Measurements from ENCODE around the gene RAI1. TPM values are rescaled to one million over a fixed set of nuclear protein-coding genes. Genes with fewer than 3 reads are reported as not detected.
A peak's percentile ranks its signal among the peaks of the same experiment; 100 is the strongest.

Gene RAI1
- total and polyA plus RNA-seq, 2 of the 13 experiments (the other 11 are each of a cell fraction or from before 2014, with no cell fraction given): 3.4 to 5.2 TPM

- TF ChIP-seq ISL2 (CRISPR knock-in tag; IDR thresholded peaks at IDR 0.05): no peak; the same call in 1 of the 2 replicates
- 0 out of 2 replicates have a peak, but pooled peaks have one; percentile 30 for TF ChIP-seq NFYC (CRISPR knock-in tag; IDR thresholded peaks at IDR 0.05)
- no peak for TF ChIP-seq ZNF350 (CRISPR knock-in tag; IDR thresholded peaks at IDR 0.05; ENCODE audit: borderline replicate concordance, low read depth)
- TF ChIP-seq MTA3 (CRISPR knock-in tag; IDR thresholded peaks at IDR 0.05): no peak
- TF ChIP-seq SIN3B (IDR thresholded peaks at IDR 0.05; ENCODE audit: low read length): no peak
- TF ChIP-seq CHD2 (IDR thresholded peaks at IDR 0.05; ENCODE audit: low read depth, low read length): 0 out of 2 replicates have a peak, but pooled peaks have one; percentile 27
- no peak for TF ChIP-seq NFE2L2 (IDR thresholded peaks at IDR 0.05; ENCODE audit: low read length)
- TF ChIP-seq SKI (IDR thresholded peaks at IDR 0.05; ENCODE audit: partially characterized antibody): no peak
- TF ChIP-seq MED13 (CRISPR knock-in tag; IDR thresholded peaks at IDR 0.05): no peak
- no peak; the same call in 1 of the 2 replicates for TF ChIP-seq ZZZ3 (CRISPR knock-in tag; IDR thresholded peaks at IDR 0.05; ENCODE audit: borderline replicate concordance)
- TF ChIP-seq ZBTB21 (CRISPR knock-in tag; IDR thresholded peaks at IDR 0.05): no peak
- TF ChIP-seq ZNF367 (CRISPR knock-in tag; IDR thresholded peaks at IDR 0.05; ENCODE audit: borderline replicate concordance): no peak
- TF ChIP-seq SCMH1 (CRISPR knock-in tag; IDR thresholded peaks at IDR 0.05; ENCODE audit: borderline replicate concordance): no peak
- TF ChIP-seq KIAA2018 (CRISPR knock-in tag; IDR thresholded peaks at IDR 0.05; ENCODE audit: borderline replicate concordance): no peak
- no peak for TF ChIP-seq ZBTB34 (CRISPR knock-in tag; IDR thresholded peaks at IDR 0.05)
- TF ChIP-seq ZNF766 (CRISPR knock-in tag; IDR thresholded peaks at IDR 0.05; ENCODE audit: borderline replicate concordance): no peak
- no peak for TF ChIP-seq SOX6 (IDR thresholded peaks at IDR 0.05)
- peak; percentile 70 for TF ChIP-seq SOX6 (CRISPR knock-in tag; IDR thresholded peaks at IDR 0.05)
- TF ChIP-seq DMAP1 (CRISPR knock-in tag; IDR thresholded peaks at IDR 0.05): peak; percentile 71
- TF ChIP-seq MAFK (conservative IDR thresholded peaks at IDR 0.05 in 1 of 2, IDR thresholded peaks at IDR 0.05 in 1 of 2; ENCODE audit: low read length in 2 of 2): no peak
These were observed 12.3 kb downstream of the RAI1 start (continued) for GRCh38 chr17:17693253-17694168.

All from HepG2 (cell line).